Renal pelvis (tissue), 12 donors: ENCODE data around the gene PCLO. TPM values are rescaled to one million over a fixed set of nuclear protein-coding genes. Genes with fewer than 3 reads are reported as not detected.

Source experiments
- DNase-seq: peaks from one replicate; pipeline ENCODE4 v3.0.0-alpha.2; 2013
- long read RNA-seq, 16 experiments: transcript quantifications; one replicate each; lab custom pipeline, GENCODE V29; 2026
- polyA plus RNA-seq, 3 donors: library from polyadenylated mRNA; unstranded; fragments of 120-200 nt; gene quantifications; one replicate each; pipeline ENCODE4 v1.2.1, GENCODE V29; 2013; ENCODE audit not compliant: insufficient read length in 3 of 3

Gene PCLO, protein sequence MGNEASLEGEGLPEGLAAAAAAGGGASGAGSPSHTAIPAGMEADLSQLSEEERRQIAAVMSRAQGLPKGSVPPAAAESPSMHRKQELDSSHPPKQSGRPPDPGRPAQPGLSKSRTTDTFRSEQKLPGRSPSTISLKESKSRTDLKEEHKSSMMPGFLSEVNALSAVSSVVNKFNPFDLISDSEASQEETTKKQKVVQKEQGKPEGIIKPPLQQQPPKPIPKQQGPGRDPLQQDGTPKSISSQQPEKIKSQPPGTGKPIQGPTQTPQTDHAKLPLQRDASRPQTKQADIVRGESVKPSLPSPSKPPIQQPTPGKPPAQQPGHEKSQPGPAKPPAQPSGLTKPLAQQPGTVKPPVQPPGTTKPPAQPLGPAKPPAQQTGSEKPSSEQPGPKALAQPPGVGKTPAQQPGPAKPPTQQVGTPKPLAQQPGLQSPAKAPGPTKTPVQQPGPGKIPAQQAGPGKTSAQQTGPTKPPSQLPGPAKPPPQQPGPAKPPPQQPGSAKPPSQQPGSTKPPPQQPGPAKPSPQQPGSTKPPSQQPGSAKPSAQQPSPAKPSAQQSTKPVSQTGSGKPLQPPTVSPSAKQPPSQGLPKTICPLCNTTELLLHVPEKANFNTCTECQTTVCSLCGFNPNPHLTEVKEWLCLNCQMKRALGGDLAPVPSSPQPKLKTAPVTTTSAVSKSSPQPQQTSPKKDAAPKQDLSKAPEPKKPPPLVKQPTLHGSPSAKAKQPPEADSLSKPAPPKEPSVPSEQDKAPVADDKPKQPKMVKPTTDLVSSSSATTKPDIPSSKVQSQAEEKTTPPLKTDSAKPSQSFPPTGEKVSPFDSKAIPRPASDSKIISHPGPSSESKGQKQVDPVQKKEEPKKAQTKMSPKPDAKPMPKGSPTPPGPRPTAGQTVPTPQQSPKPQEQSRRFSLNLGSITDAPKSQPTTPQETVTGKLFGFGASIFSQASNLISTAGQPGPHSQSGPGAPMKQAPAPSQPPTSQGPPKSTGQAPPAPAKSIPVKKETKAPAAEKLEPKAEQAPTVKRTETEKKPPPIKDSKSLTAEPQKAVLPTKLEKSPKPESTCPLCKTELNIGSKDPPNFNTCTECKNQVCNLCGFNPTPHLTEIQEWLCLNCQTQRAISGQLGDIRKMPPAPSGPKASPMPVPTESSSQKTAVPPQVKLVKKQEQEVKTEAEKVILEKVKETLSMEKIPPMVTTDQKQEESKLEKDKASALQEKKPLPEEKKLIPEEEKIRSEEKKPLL (N-terminal part only)
- polyA plus RNA-seq, result 10 to 100 TPM in 1 of 3 donors, 1 to 10 TPM in 2; 9.7 to 11.0 (median 9.9) TPM
- long read RNA-seq, donor 1, partial matches to known transcripts, result 0 of 1 reads
- long read RNA-seq, donor 1, other reads (novel, unspliced or antisense), result 0 of 1 reads
- long read RNA-seq, donor 2, result 0 reads
- long read RNA-seq, donor 3, partial matches to known transcripts, result 0 of 1 reads
- long read RNA-seq, donor 3, other reads (novel, unspliced or antisense), result 0 of 1 reads
- long read RNA-seq, donor 4, result 0 reads
- long read RNA-seq, donor 5, result 0 reads
- long read RNA-seq, donor 6, partial matches to known transcripts, result 0 of 1 reads
- long read RNA-seq, donor 6, other reads (novel, unspliced or antisense), result 0 of 1 reads
- long read RNA-seq, donor 7, partial matches to known transcripts, result 0 of 1 reads
- long read RNA-seq, donor 7, other reads (novel, unspliced or antisense), result 0 of 1 reads
- long read RNA-seq, donor 8, result 0 reads
- long read RNA-seq, donor 9, partial matches to known transcripts, result 0 of 1 reads
- long read RNA-seq, donor 9, other reads (novel, unspliced or antisense), result 0 of 1 reads
- long read RNA-seq, donor 10, partial matches to known transcripts, result 0 of 1 reads
- long read RNA-seq, donor 10, other reads (novel, unspliced or antisense), result 0 of 1 reads
- long read RNA-seq, donor 11, result 0 reads
- long read RNA-seq, donor 12, result 0 reads
- long read RNA-seq, donor 13, partial matches to known transcripts, result 0 of 3 reads
- long read RNA-seq, donor 13, other reads (novel, unspliced or antisense), result 0 of 3 reads
- long read RNA-seq, donor 14, partial matches to known transcripts, result 0 of 3 reads
- long read RNA-seq, donor 14, other reads (novel, unspliced or antisense), result 0 of 3 reads
- long read RNA-seq, donor 15, partial matches to known transcripts, result 0 of 1 reads
- long read RNA-seq, donor 15, other reads (novel, unspliced or antisense), result 0 of 1 reads
- long read RNA-seq, donor 16, result 0 reads

DNA sequence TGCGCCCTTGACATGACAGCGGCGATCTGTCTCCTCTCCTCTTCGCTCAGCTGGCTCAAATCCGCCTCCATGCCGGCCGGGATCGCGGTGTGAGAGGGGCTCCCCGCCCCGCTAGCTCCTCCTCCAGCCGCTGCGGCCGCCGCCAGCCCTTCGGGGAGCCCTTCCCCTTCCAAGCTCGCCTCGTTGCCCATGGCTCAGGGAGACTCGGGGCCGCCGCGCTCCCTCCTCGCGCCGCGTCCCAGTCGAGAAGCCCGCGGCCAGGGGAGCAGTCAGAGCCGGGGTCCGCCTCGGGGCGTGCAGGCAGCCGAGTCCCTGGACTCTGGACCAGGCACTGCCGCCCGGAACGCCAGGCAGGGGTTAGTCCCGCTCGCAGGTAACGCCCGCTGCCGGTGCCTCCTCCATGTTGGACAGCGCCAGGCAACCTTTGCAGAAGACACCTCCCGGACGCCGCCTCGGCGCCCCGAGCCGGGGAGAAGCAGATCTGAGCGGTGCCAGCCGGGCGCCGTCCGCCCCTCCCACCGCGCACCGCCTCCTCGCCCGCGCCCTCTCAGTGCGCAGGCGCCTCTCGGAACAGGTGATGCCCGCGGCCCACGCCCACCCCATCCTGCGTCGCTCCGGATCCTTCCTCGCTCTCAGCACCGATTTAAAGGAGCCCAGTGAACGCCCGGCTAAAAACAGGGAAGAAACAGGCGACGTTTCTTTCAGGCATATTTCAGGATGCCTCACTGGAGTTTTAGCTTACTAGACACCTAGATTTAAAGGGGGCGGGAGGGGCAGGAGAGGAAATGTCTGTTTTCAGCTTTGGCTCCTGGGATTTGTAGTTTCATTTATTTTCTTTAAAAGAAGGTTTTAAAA lies at the start of gene PCLO:
Gene PCLO, minus strand, starts transcription at position 483 of the 855 bp plus-strand sequence. Its CDS starts 292 bp downstream, at position 191.
- DNase-seq, result peak; percentile 87

DNA sequence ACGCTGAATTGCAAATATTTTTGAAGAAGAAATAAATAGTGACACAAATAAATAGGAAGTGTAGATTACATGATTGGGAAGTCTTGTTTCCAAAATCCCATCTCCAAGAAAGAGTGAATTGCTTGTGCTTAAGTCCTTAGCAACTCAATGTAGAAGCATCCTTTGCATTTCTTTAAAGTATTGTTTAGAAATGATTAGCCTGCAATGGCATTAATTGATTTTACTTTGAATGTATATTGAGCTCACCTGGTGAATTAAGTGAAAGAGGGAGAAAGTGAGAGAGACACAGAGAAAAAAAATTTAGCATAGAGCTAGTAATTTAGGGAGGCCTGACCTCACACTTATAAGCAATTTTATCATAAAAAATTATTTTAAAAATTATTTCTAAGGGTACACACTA lies 49.0 kb upstream of the PCLO start:
- no peak for DNase-seq

GRCh38 chr7:83210479-83210878 lies 47.8 kb upstream of the PCLO start:
- DNase-seq, result no peak

DNA sequence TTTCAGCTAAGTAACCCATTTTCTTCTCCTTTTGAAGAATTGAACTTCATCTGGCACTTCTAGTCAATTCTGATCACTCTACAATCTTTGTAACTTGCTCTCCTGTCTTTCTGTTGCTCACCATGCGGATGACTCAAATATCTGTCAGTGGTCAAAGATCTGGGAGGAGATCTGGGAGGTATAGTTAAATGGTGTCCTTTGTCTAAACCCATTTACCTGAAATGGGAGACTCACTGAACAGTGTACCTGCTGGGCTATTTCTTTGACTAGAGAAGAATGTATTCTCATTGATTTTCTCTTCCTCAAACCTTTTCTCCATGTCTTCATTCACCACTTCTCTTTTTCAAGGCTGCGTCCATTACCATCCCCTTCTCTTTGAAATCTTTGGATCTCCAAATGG lies 42.0 kb upstream of the PCLO start:
- DNase-seq, result no peak

GRCh38 chr7:83201355-83201754 lies 38.7 kb upstream of the PCLO start:
- DNase-seq, result no peak

GRCh38 chr7:83190659-83191389 lies 28.1 kb upstream of the PCLO start:
- DNase-seq, result no peak

GRCh38 chr7:83178796-83179195 lies 16.1 kb upstream of the PCLO start:
- DNase-seq, result no peak

- no peak for DNase-seq
Measured at GRCh38 chr7:83178066-83178465, 15.4 kb upstream of the PCLO start.

DNA sequence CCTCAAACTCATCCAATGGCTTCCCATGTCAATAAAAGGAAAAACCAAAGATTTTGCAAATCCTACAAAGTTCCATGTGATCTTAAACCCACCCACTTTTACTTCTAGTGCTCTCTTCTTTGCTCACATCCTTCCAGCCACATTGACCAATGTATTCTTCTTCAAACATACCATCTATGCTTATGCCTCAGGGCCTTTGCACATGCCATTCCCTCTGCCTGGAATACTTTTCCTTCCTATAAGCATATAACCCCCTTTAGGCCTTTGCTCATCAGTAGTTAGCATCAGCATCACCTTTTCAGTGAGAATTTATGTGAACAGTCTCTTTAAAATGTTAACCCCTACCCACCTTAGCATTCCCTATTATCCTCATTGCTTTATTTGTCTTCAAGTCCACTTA lies 11.0 kb upstream of the PCLO start:
- DNase-seq, result no peak

- no peak for DNase-seq
Measured at GRCh38 chr7:83166781-83167180, 4.1 kb upstream of the PCLO start.

- DNase-seq, result no peak
Measured at GRCh38 chr7:83161899-83162401, 734 bp downstream of the PCLO start.

DNA sequence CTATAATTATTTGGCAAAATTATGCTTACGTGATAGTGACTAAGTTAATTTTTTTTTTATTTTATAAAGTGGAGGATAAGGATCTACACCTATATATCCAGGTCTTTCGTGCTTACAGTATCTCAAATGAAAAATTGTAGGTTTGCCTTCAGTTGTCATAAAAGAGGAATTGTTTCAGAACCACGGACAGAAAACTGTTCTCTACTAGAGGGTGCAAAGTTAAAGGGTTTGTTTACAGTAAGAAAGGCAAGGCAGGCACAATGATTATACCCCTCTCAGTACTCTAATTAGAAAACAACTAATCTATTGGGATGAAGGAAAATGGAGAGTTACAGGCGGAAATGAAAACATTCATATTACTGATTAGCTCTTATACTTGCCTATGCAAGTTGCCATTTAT lies 1.5 kb downstream of the PCLO start:
- DNase-seq, result no peak

- DNase-seq, result no peak
Measured at GRCh38 chr7:83159731-83160130, 3.0 kb downstream of the PCLO start.

DNA sequence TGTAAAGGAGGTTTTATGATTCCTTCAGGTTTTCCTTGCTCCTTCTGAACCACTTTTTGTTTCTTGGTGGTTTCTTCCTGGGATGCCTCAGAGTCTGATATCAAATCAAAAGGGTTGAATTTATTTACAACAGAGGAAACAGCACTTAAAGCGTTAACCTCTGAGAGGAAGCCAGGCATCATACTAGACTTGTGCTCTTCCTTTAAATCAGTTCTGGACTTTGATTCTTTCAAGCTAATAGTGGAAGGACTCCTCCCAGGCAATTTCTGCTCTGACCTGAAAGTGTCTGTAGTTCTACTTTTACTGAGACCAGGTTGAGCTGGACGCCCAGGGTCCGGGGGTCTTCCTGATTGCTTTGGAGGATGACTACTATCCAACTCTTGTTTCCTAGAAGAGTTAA lies 6.7 kb downstream of the PCLO start:
- DNase-seq, result no peak

DNA sequence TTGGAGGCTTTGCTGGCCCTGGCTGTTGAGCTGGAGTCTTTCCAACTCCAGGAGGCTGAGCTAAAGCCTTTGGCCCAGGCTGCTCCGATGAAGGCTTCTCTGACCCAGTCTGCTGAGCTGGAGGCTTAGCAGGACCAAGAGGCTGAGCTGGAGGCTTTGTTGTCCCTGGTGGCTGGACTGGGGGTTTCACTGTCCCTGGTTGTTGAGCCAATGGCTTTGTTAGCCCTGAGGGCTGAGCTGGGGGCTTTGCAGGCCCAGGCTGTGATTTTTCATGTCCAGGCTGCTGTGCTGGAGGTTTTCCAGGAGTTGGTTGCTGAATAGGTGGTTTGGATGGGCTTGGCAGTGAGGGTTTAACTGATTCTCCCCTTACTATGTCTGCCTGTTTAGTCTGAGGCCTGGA lies 7.3 kb downstream of the PCLO start:
- no peak for DNase-seq

- DNase-seq, result no peak
Measured at GRCh38 chr7:83153419-83153818, 9.3 kb downstream of the PCLO start.

- no peak for DNase-seq
Measured at GRCh38 chr7:83150310-83150709, 12.4 kb downstream of the PCLO start.

GRCh38 chr7:83149466-83149865 lies 13.2 kb downstream of the PCLO start:
- no peak for DNase-seq
